HEK293 (cell line): ENCODE measurements around the gene RHBG.
A peak's percentile ranks its signal among the peaks of the same experiment; 100 is the strongest.

Experiments used
- CTCF ChIA-PET: fragments of 350-600 bp; formaldehyde crosslinking; extraction: SDS; loops from one replicate; lab custom pipeline; 2021; ENCODE audit warnings: antibody characterized with exemption; lab: Yijun Ruan, JAX
- POLR2A ChIA-PET: fragments of 300-600 bp; formaldehyde crosslinking; extraction: SDS; loops from one replicate; lab custom pipeline; 2020; ENCODE audit warnings: antibody characterized with exemption, inconsistent platforms; lab: Yijun Ruan, JAX
- H3K27ac ChIP-seq: fragments of 200-500 bp; sonication (Bioruptor generic); 2 replicates; pipeline ENCODE4 v1.5.1; 2014; ENCODE audit warnings: low read depth, low read length, control low read depth, inconsistent platforms; ENCODE audit errors: extremely low read depth
- H3K36me3 ChIP-seq, 2 experiments: fragments of 200-500 bp in 1 of 2; sonication (Bioruptor generic) in 1 of 2; 1 replicate in 1 of 2; 2 replicates in 1 of 2; pipeline ENCODE4 v1.5.1; 2014 to 2017; ENCODE audit warnings: inconsistent platforms in 2 of 2, low read length in 2 of 2; ENCODE audit not compliant: control insufficient read depth in 2 of 2, insufficient read depth in 1 of 2
- H3K4me1 ChIP-seq: fragments of 200-500 bp; sonication (Bioruptor generic); 2 replicates; pipeline ENCODE4 v1.5.1; 2014; ENCODE audit warnings: mild to moderate bottlenecking, low read length, inconsistent platforms; ENCODE audit not compliant: control insufficient read depth, insufficient read depth
- H3K4me3 ChIP-seq: 2 replicates; pipeline ENCODE4 v1.5.1; 2011; ENCODE audit warnings: low read depth, mild to moderate bottlenecking, control low read depth, low read length, moderate library complexity
- H3K9me3 ChIP-seq: fragments of 200-500 bp; sonication (Bioruptor generic); 2 replicates; pipeline ENCODE4 v1.5.1; 2014; ENCODE audit warnings: low read depth, low read length, inconsistent platforms; ENCODE audit not compliant: control insufficient read depth, insufficient read depth
- ELK4 ChIP-seq: IDR thresholded peaks from 2 replicates; pipeline ENCODE4 v1.6.1; 2011; ENCODE audit warnings: mild to moderate bottlenecking, low read depth, low read length, borderline replicate concordance
- GLI2 ChIP-seq: fragments of 450-650 bp; formaldehyde crosslinking; IDR thresholded peaks from 2 replicates; pipeline ENCODE4; 2017; ENCODE audit warnings: missing biosample characterization, missing genetic modification characterization, low read depth, borderline replicate concordance
- GLI4 ChIP-seq: fragments of 450-650 bp; formaldehyde crosslinking; IDR thresholded peaks from 2 replicates; pipeline ENCODE4 v1.5.1; 2016; ENCODE audit warnings: missing biosample characterization, missing genetic modification characterization
- GLIS1 ChIP-seq: fragments of 450-650 bp; formaldehyde crosslinking; IDR thresholded peaks from 2 replicates; pipeline ENCODE4 v1.5.1; 2016; ENCODE audit warnings: missing biosample characterization, missing genetic modification characterization
- HOXC10 ChIP-seq: sonication (generic); formaldehyde crosslinking; IDR thresholded peaks from 2 replicates; pipeline ENCODE4 v1.8.1; 2023; ENCODE audit warnings: mild to moderate bottlenecking, missing genetic modification reagents
- IKZF3 ChIP-seq: fragments of 450-650 bp; IDR thresholded peaks from 2 replicates; pipeline ENCODE4 v1.5.0; 2018; ENCODE audit warnings: missing biosample characterization, mild to moderate bottlenecking, missing genetic modification characterization, moderate library complexity
- KLF1 ChIP-seq: fragments of 450-650 bp; formaldehyde crosslinking; IDR thresholded peaks from 2 replicates; pipeline ENCODE4 v1.5.1; 2016; ENCODE audit warnings: missing biosample characterization, missing genetic modification characterization
- KLF16 ChIP-seq: fragments of 450-650 bp; formaldehyde crosslinking; IDR thresholded peaks from 2 replicates; pipeline ENCODE4 v1.5.1; 2017; ENCODE audit warnings: missing biosample characterization, missing genetic modification characterization
- MYNN ChIP-seq: fragments of 450-650 bp; formaldehyde crosslinking; IDR thresholded peaks from 2 replicates; pipeline ENCODE4 v1.5.1; 2016; ENCODE audit warnings: missing biosample characterization, missing genetic modification characterization, borderline replicate concordance
- MZF1 ChIP-seq: fragments of 450-650 bp; formaldehyde crosslinking; IDR thresholded peaks from 2 replicates; pipeline ENCODE4 v1.5.1; 2017; ENCODE audit warnings: missing biosample characterization, missing genetic modification characterization, borderline replicate concordance
- PRDM10 ChIP-seq: fragments of 450-650 bp; formaldehyde crosslinking; IDR thresholded peaks from 2 replicates; pipeline ENCODE4 v1.5.1; 2016; ENCODE audit warnings: missing biosample characterization, missing genetic modification characterization
- SCRT2 ChIP-seq: fragments of 450-650 bp; formaldehyde crosslinking; IDR thresholded peaks from 2 replicates; pipeline ENCODE4 v1.5.1; 2016; ENCODE audit warnings: missing biosample characterization, missing genetic modification characterization
- ZBTB17 ChIP-seq: fragments of 450-650 bp; formaldehyde crosslinking; IDR thresholded peaks from 2 replicates; pipeline ENCODE4 v1.5.1; 2016; ENCODE audit warnings: missing biosample characterization, missing genetic modification characterization
- ZBTB48 ChIP-seq: fragments of 450-650 bp; formaldehyde crosslinking; IDR thresholded peaks from 2 replicates; pipeline ENCODE4 v1.5.1; 2016; ENCODE audit warnings: missing biosample characterization, missing genetic modification characterization
- ZFHX2 ChIP-seq: fragments of 450-650 bp; formaldehyde crosslinking; conservative IDR thresholded peaks from 2 replicates; pipeline ENCODE4 v1.5.1; 2016; ENCODE audit warnings: missing biosample characterization, missing genetic modification characterization
- ZNF138 ChIP-seq: fragments of 450-650 bp; formaldehyde crosslinking; IDR thresholded peaks from 2 replicates; pipeline ENCODE4 v1.5.1; 2016; ENCODE audit warnings: missing biosample characterization, missing genetic modification characterization, borderline replicate concordance
- ZNF2 ChIP-seq: fragments of 450-650 bp; formaldehyde crosslinking; IDR thresholded peaks from 2 replicates; pipeline ENCODE4 v1.5.1; 2016; ENCODE audit warnings: missing biosample characterization, missing genetic modification characterization
- ZNF214 ChIP-seq: fragments of 450-650 bp; formaldehyde crosslinking; IDR thresholded peaks from 2 replicates; pipeline ENCODE4 v1.5.1; 2017; ENCODE audit warnings: missing biosample characterization, mild to moderate bottlenecking, missing genetic modification characterization, borderline replicate concordance
- ZNF221 ChIP-seq: fragments of 450-650 bp; formaldehyde crosslinking; IDR thresholded peaks from 2 replicates; pipeline ENCODE4 v1.5.1; 2017; ENCODE audit warnings: missing biosample characterization, missing genetic modification characterization, borderline replicate concordance
- ZNF48 ChIP-seq: fragments of 450-650 bp; formaldehyde crosslinking; IDR thresholded peaks from 2 replicates; pipeline ENCODE4 v1.5.1; 2016; ENCODE audit warnings: missing biosample characterization, missing genetic modification characterization
- ZNF513 ChIP-seq: fragments of 450-650 bp; IDR thresholded peaks from 2 replicates; pipeline ENCODE4 v1.5.1; 2018; ENCODE audit warnings: missing biosample characterization, missing genetic modification characterization
- ZNF548 ChIP-seq: fragments of 450-650 bp; formaldehyde crosslinking; IDR thresholded peaks from 2 replicates; pipeline ENCODE4 v1.5.1; 2016; ENCODE audit warnings: missing biosample characterization, missing genetic modification characterization
- ZNF555 ChIP-seq: fragments of 450-650 bp; formaldehyde crosslinking; conservative IDR thresholded peaks from 2 replicates; pipeline ENCODE4 v1.5.1; 2017; ENCODE audit warnings: missing biosample characterization, mild to moderate bottlenecking, missing genetic modification characterization, inconsistent platforms
- ZNF580 ChIP-seq: fragments of 450-650 bp; formaldehyde crosslinking; IDR thresholded peaks from 2 replicates; pipeline ENCODE4 v1.5.1; 2016; ENCODE audit warnings: missing biosample characterization, missing genetic modification characterization
- ZNF610 ChIP-seq: fragments of 450-650 bp; formaldehyde crosslinking; IDR thresholded peaks from 2 replicates; pipeline ENCODE4 v1.5.1; 2016; ENCODE audit warnings: missing biosample characterization, missing genetic modification characterization, borderline replicate concordance
- ZNF837 ChIP-seq: fragments of 450-650 bp; formaldehyde crosslinking; IDR thresholded peaks from 2 replicates; pipeline ENCODE4 v1.5.1; 2016; ENCODE audit warnings: missing biosample characterization, missing genetic modification characterization
- ZSCAN4 ChIP-seq: fragments of 450-650 bp; formaldehyde crosslinking; IDR thresholded peaks from 2 replicates; pipeline ENCODE4 v1.5.1; 2017; ENCODE audit warnings: missing biosample characterization, missing genetic modification characterization
- TF ChIP-seq, protein P1 (sequence below): fragments of 450-650 bp; formaldehyde crosslinking; IDR thresholded peaks from 2 replicates; pipeline ENCODE4 v1.5.1; 2016; ENCODE audit warnings: missing biosample characterization, missing genetic modification characterization

The RHBG gene

DNA sequence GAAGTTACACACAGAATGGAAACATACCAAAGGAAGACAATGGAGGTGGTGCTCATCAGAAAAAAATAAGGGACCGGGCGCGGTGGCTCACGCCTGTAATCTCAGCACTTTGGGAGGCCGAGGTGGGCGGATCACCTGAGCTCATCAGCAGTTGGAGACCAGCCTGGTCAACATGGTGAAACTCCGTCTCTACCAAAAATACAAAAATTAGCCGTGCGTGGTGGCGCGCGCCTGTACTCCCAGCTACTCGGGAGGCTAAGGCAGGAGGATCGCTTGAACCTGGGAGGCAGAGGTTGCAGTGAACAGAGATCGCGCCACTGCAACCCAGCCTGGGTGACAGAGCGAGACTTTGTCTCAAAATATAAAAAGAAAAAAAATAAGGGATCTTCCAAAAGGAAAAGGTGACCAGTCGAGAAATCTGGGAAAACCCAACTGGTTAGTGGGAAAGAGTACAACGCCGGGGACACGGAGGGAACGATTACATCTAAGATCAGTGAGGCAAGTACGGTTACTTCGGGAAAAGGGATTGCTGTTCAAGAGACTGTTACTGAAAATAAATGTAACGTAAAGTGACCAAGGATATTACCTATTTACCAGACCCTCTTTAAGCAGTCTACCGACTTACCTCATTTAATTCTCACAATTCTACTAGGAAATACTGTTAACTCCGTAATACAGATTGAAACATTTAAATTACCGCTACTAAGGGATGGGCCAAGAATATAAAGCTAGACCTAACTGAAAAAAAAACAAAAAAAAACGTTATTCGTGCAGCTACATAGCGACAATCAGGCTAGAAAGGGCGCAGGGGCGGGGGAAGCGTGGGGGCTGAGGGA lies 31.7 kb upstream of the RHBG start:
- Histone ChIP-seq H3K4me1 (peaks cover 5% of the 10 kb centered on the region; the same call in 1 of the 2 replicates), H3K36me3 (peaks cover 32 to 44% of the 10 kb centered on the region in 2 experiments), H3K27ac (peak overlapping the region; percentile 65; the same call in 1 of the 2 replicates), H3K4me3 (peak overlapping the region; percentile 71), H3K9me3 (no peaks in the 10 kb centered on the region)
- POLR2A ChIA-PET: interaction anchor here (0.5 to 1.4 kb wide), 11 partner anchors 9 to 411 kb away, joined by 3 to 9 read pairs (median 4); partner anchors contain the start of genes SMG5 and TMEM79
- CTCF ChIA-PET: interaction anchor here (0.5 to 2.1 kb wide), 13 partner anchors 10 to 402 kb away, joined by 3 to 14 read pairs (median 4); no protein-coding TSS in a partner anchor
- TF ChIP-seq ZNF610 (tag by site-specific recombination) (no peak), PRDM10 (tag by site-specific recombination) (peak; percentile 74), ZNF837 (tag by site-specific recombination) (no peak), ZBTB48 (peak; percentile 75; the same call in 1 of the 2 replicates), MYNN (tag by site-specific recombination) (no peak), KLF1 (tag by site-specific recombination) (peak; percentile 31; the same call in 1 of the 2 replicates), ZNF48 (tag by site-specific recombination) (no peak), ZFHX2 (tag by site-specific recombination) (peak; percentile 54), ZSCAN4 (tag by site-specific recombination) (no peak), GLI4 (no peak), GLI2 (tag by site-specific recombination) (no peak), ZNF138 (no peak), ZBTB17 (peak; percentile 65), ZNF2 (tag by site-specific recombination) (peak; percentile 56), KLF16 (peak; percentile 84), ZNF513 (tag by site-specific recombination) (no peak), GLIS1 (peak; percentile 16; the same call in 1 of the 2 replicates), ZNF548 (tag by site-specific recombination) (no peak), ZNF580 (tag by site-specific recombination) (0 out of 2 replicates have a peak, but pooled peaks have one; percentile 66), ZNF214 (no peak), HOXC10 (no peak), ELK4 (no peak), ZNF221 (tag by site-specific recombination) (no peak), SCRT2 (tag by site-specific recombination) (no peak), ZNF555 (tag by site-specific recombination) (no peak), IKZF3 (peak; percentile 58; the same call in 1 of the 2 replicates), MZF1 (tag by site-specific recombination) (no peak)
- TF ChIP-seq, protein P1, sequence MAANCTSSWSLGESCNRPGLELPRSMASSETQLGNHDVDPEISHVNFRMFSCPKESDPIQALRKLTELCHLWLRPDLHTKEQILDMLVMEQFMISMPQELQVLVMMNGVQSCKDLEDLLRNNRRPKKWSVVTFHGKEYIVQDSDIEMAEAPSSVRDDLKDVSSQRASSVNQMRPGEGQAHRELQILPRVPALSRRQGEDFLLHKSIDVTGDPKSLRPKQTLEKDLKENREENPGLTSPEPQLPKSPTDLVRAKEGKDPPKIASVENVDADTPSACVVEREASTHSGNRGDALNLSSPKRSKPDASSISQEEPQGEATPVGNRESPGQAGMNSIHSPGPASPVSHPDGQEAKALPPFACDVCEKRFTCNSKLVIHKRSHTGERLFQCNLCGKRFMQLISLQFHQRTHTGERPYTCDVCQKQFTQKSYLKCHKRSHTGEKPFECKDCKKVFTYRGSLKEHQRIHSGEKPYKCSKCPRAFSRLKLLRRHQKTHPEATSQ: no peak
